Gastroesophageal sphincter (tissue), 4 donors: ENCODE results near the gene ADPGK. TPM values are rescaled to one million over a fixed set of nuclear protein-coding genes. Genes with fewer than 3 reads are reported as not detected.
A peak's percentile ranks its signal among the peaks of the same experiment; 100 is the strongest.

Source experiments
- ATAC-seq: fragments of 150-250 bp; one replicate; pipeline ENCODE4 v1.9.1; 2016; ENCODE audit warnings: mild to moderate bottlenecking, moderate library complexity
- H3K27ac ChIP-seq, 4 donors: fragments of 200-600 bp; sonication (generic) in 3 of 4; 1 replicate in 3 of 4; 2 replicates in 1 of 4; pipeline ENCODE4 v1.5.1; 2016 to 2019
- H3K27me3 ChIP-seq: fragments of 200-600 bp; sonication (generic); one replicate; pipeline ENCODE4 v1.5.1; 2019
- H3K36me3 ChIP-seq, 2 donors: fragments of 200-600 bp; sonication (generic); one replicate each; pipeline ENCODE4 v1.5.1; 2019; ENCODE audit warnings: control low read depth in 1 of 2
- H3K4me1 ChIP-seq, 3 donors: fragments of 200-600 bp; sonication (generic); 1 replicate in 2 of 3; 2 replicates in 1 of 3; pipeline ENCODE4 v1.5.1; 2016 to 2019; ENCODE audit warnings: control low read depth in 2 of 3
- H3K4me3 ChIP-seq, 2 donors: fragments of 200-600 bp; sonication (generic); one replicate each; pipeline ENCODE4 v1.5.1; 2019; ENCODE audit warnings: mild to moderate bottlenecking in 1 of 2, moderate library complexity in 1 of 2
- H3K9me3 ChIP-seq, 3 donors: fragments of 200-600 bp; sonication (generic); one replicate each; pipeline ENCODE4 v1.5.1; 2017 to 2019; ENCODE audit warnings: control low read depth in 2 of 3
- EP300 ChIP-seq: sonication (generic); formaldehyde crosslinking; IDR thresholded peaks from one replicate; pipeline ENCODE4 v1.6.1; 2017; ENCODE audit warnings: antibody characterized with exemption, mild to moderate bottlenecking
- POLR2A ChIP-seq, 2 donors: fragments of 450-650 bp; IDR thresholded peaks; one replicate each; pipeline ENCODE4 v1.6.1; 2017; ENCODE audit warnings: antibody characterized with exemption in 2 of 2, mild to moderate bottlenecking in 2 of 2, moderate library complexity in 1 of 2
- POLR2AphosphoS5 ChIP-seq: sonication (generic); formaldehyde crosslinking; IDR thresholded peaks from one replicate; pipeline ENCODE4 v1.6.1; 2017; ENCODE audit warnings: antibody characterized with exemption
- WGBS, 2 donors: methylation state at CpG; one replicate each; pipeline ENCODE4 v1.1.5; 2018; ENCODE audit warnings: low coverage in 1 of 2; 5-methylcytosine and 5-hydroxymethylcytosine counted together
- total RNA-seq, 4 donors: library from RNA; depleted of rRNA; stranded (reverse); fragments of >200 nt; gene quantifications; one replicate each; pipeline ENCODE4 v1.1.0, GENCODE V29; 2016
- TF ChIP-seq, protein P1 (sequence below), 4 experiments: fragments of 200-600 bp in 2 of 4; fragments of 450-650 bp in 2 of 4; sonication (generic) in 1 of 4; IDR thresholded peaks; one replicate each; pipeline ENCODE4 v1.5.1; 2017 to 2019; ENCODE audit warnings: antibody characterized with exemption in 4 of 4, mild to moderate bottlenecking in 2 of 4, moderate library complexity in 2 of 4

Gene ADPGK
- total RNA-seq, 4 donors from 2014 or later: 19.7 to 52.1 (median 36.1) TPM

DNA sequence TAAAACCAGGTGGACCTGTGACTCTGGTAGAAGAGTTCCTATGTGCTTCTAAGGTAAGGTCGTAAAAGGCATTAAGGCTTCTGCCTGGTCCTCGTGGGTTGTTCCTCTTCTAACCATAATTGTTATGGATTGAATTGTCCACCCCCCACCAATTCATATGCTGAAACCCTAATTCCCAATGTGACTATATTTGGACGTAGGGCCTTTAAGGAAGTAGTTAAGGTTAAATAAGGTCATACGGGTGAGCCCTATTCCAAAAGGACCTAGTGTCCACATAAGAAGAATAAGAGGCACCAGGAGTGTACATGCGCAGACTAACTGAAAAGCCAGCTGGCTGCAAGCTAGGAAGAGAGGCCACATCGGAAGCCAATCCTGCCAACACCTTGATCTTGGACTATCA lies 1.9 kb downstream of the ADPGK start:
- Histone ChIP-seq H3K36me3 (peaks cover 0 to 34% of the 10 kb centered on the region in 2 donors), H3K9me3 (no peaks in the 10 kb centered on the region), H3K27me3 (no peaks in the 10 kb centered on the region), H3K4me3 (peak overlapping the region in 1 of 2 donors; percentile 97), H3K4me1 (peaks cover 0 to 43% (median 17%) of the 10 kb centered on the region in 3 donors), H3K27ac (no peak overlapping the region)
- WGBS, 2 donors: 80 to 82% methylated on average over 5 of the region's 6 CpGs
- no peak for ATAC-seq
- TF ChIP-seq POLR2AphosphoS5: no peak

DNA sequence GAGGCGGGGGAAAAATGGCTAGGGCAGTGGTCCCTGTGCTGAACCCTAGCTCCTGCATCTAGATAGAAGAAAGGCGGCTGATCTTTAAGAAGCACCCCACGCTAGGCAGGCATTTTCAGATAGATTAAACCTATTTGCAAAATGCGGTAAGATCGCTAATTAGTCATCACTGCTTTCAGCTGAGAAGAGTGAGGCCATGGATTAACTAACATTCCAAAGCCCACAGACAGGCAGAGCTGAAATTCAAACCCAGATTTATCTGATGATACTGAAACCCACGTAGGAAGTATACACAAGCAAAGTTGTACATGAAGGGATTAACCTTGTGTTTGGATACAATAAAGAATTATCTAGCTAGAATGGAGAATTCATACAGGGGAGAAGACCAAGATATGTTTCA lies 4.8 kb downstream of the ADPGK start:
- WGBS, 2 donors: 77 to 93% methylated on average over 6 of the region's 6 CpGs
- no peak for ATAC-seq
- no peaks in the 10 kb centered on the region for H3K9me3 ChIP-seq

DNA sequence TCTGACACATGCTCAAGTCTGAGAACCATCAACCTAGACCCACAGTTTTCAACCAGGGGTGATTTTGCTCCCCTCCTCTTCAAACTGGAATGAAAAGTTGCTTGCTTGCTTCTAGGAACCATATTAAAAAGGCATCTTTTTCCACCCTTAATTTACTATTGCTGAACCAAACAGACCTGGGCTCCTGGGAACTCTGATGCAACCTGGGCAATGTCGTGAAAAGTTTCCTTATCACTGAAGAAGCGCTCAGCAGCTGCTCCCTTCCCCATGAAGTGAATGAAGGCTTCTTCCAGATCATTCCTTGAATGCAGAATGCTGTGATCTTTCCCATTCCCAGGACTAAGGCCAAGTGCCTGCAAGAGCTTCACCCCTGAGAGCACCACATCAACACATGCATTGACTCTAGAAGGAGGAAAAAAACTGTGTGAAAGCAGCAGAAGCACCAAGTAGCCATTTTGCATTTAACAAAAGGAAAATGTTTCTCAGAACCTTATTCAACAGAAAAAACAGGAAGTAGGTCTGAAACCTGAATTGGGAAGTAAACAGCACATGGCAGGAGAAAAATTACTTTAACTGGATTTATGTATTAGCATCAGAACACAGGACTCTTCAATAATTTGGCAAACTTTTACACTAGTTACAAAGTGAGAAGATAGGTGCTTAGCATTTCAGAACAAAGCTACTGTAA lies 8.7 kb downstream of the ADPGK start:
- Histone ChIP-seq H3K4me1 (peaks cover 0 to under 1% (median 0%) of the 10 kb centered on the region in 3 donors), H3K4me3 (no peak overlapping the region), H3K27ac (no peak overlapping the region), H3K27me3 (no peaks in the 10 kb centered on the region), H3K9me3 (no peaks in the 10 kb centered on the region), H3K36me3 (peaks cover 3 to 82% of the 10 kb centered on the region in 2 donors)
- TF ChIP-seq, protein P1, sequence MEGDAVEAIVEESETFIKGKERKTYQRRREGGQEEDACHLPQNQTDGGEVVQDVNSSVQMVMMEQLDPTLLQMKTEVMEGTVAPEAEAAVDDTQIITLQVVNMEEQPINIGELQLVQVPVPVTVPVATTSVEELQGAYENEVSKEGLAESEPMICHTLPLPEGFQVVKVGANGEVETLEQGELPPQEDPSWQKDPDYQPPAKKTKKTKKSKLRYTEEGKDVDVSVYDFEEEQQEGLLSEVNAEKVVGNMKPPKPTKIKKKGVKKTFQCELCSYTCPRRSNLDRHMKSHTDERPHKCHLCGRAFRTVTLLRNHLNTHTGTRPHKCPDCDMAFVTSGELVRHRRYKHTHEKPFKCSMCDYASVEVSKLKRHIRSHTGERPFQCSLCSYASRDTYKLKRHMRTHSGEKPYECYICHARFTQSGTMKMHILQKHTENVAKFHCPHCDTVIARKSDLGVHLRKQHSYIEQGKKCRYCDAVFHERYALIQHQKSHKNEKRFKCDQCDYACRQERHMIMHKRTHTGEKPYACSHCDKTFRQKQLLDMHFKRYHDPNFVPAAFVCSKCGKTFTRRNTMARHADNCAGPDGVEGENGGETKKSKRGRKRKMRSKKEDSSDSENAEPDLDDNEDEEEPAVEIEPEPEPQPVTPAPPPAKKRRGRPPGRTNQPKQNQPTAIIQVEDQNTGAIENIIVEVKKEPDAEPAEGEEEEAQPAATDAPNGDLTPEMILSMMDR (IDR thresholded peaks at IDR 0.05): no peak
- TF ChIP-seq EP300 (no peak), POLR2AphosphoS5 (no peak), POLR2A (IDR thresholded peaks at IDR 0.05) (no peak)
- WGBS, 2 donors: 73% methylated on average over 2 of the region's 2 CpGs; no CpG with 5 or more reads in 1 of the 2 donors
- no peak for ATAC-seq

More for the DNA sequence above, 4.8 kb downstream of the ADPGK start:
- Histone ChIP-seq H3K27me3 (no peaks in the 10 kb centered on the region), H3K4me1 (peaks cover 0 to 32% (median 12%) of the 10 kb centered on the region in 3 donors), H3K36me3 (peaks cover 0 to 47% of the 10 kb centered on the region in 2 donors), H3K27ac (no peak overlapping the region), H3K4me3 (no peak overlapping the region)
- no peak for TF ChIP-seq POLR2AphosphoS5
- TF ChIP-seq, protein P1 (IDR thresholded peaks at IDR 0.05): no peak
- TF ChIP-seq POLR2A (IDR thresholded peaks at IDR 0.05): no peak
- no peak for TF ChIP-seq EP300

DNA sequence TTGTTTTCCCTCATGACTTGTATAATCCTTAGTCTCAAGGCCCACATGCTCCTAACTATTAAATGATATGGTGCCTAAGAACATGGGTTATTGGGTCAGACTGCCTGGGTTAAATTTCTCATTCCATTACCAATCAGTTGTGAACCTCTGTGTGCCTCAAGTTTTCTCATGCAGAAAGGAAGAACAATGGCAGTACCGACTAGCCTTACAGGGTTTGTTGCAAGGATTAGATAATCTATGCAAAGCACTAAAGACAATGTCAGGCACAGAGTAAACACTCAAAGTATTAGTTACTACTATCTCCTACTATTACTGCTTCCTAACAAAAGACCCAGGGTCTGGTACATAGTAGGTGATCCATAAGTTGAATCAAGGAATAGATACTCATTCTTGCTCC lies 12.2 kb downstream of the ADPGK start:
- WGBS, 2 donors: 71% methylated on average over 1 of the region's 1 CpG; no CpG with 5 or more reads in 1 of the 2 donors
- peaks cover 3 to 85% of the 10 kb centered on the region in 2 donors for H3K36me3 ChIP-seq
- no peak for ATAC-seq
- peaks cover 0 to 20% (median 0%) of the 10 kb centered on the region in 3 donors for H3K9me3 ChIP-seq
- no peak overlapping the region for H3K4me3 ChIP-seq
- no peaks in the 10 kb centered on the region for H3K4me1 ChIP-seq
- no peaks in the 10 kb centered on the region for H3K27me3 ChIP-seq
- TF ChIP-seq POLR2A (IDR thresholded peaks at IDR 0.05): no peak
- TF ChIP-seq EP300: no peak
- TF ChIP-seq POLR2AphosphoS5: no peak
- TF ChIP-seq, protein P1 (IDR thresholded peaks at IDR 0.05): no peak
- H3K27ac ChIP-seq: no peak overlapping the region

DNA sequence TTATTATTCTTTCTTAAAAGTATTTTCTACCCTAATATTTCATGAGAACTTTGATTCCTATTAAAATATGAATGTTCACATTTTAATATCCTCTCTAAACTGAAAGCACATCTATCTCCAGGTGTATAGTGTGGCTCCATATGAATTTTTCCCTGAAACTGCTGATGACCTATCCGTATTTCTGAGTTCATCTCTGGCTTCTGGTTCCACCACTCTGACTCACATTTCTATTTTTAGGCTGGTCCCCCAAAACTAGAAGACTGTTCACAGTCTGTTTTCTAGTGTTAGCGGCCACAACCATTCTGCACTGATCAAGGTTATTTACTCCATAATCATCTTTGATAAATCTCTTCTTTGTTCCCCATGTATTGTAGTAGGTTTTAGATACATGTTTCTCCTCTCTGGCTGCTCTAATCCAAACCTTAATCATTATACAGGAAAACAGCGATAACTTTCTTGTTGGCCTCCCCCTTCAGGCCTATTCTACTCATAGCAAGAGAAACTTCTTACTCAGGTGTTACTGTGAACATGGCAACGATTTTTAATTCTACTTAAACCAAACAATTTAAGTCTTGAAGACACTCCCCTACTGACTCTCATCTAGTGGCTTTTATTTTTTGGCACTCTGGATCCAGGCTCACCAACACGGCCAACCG lies 12.8 kb downstream of the ADPGK start:
- TF ChIP-seq, protein P1 (IDR thresholded peaks at IDR 0.05): no peak
- no peak for TF ChIP-seq POLR2AphosphoS5
- TF ChIP-seq POLR2A (IDR thresholded peaks at IDR 0.05): no peak
- TF ChIP-seq EP300: no peak
- 78% methylated on average over 5 to 6 of the region's 6 CpGs for WGBS, 2 donors

More for the DNA sequence above, 12.8 kb downstream of the ADPGK start:
- no peak overlapping the region for H3K27ac ChIP-seq
- ATAC-seq: no peak
- H3K4me3 ChIP-seq: no peak overlapping the region
- H3K27me3 ChIP-seq: no peaks in the 10 kb centered on the region
- H3K4me1 ChIP-seq: no peaks in the 10 kb centered on the region
- H3K36me3 ChIP-seq: peaks cover 3 to 90% of the 10 kb centered on the region in 2 donors
- peaks cover 0 to 22% (median 0%) of the 10 kb centered on the region in 3 donors for H3K9me3 ChIP-seq
